GM08714 (cell line): ENCODE data around the gene CCSER1.

Experiments used
- H3K4me3 ChIP-seq: fragments of 200-500 bp; sonication (Bioruptor generic); 2 replicates; pipeline ENCODE4 v1.5.1; 2014; ENCODE audit warnings: mild to moderate bottlenecking, low read length, inconsistent platforms
- ZNF274 ChIP-seq: IDR thresholded peaks from 2 replicates; pipeline ENCODE4 v1.6.1; 2012; ENCODE audit warnings: mild to moderate bottlenecking, low read depth, low read length

CCSER1 gene

DNA sequence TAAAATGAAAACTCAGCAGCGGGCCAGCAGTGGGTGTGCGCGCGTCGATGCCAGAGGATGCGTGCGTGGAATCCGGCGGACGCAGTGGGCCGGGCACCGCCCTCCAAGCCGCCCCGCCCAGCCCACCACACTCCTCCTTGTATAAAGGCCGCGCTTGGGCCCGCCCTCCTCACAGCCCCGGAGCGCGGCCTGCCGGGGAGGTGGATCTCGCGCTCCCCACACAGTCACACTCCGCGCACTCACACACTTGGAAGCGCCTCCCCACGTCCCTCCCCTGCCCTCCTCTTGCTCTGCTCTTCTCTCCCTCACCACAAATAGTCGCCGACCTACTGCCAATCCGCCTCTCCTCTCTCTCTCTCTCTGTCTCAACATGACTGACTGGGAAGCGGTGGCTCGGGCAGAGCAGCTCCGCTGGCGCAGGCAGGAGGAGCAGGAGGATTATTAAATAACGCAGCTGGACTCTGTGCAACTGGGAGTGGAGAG is at the start of gene CCSER1:
CCSER1 (plus strand) TSS at position 172 of the 483 bp plus-strand sequence.
- TF ChIP-seq ZNF274 = no peak
- H3K4me3 ChIP-seq = peak within 1 kb of the TSS; percentile 66

DNA sequence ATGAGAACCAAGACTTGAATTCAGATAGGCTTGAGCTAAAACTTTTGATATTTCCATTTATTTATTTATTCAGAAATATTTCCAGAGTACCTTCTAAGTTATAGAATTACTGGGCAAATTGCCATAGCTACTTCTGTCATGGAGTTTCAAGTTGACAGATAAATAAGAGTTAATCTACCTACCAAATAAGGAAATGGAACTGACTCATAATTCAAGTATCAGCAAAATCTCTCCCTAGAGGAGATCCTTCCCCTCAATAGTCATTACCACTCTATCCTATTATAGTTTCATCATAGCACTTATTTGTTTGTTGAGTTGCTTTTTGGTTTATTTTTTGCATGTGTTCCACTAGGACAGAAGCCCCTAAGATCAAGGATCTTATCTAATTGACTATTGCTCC is 48.8 kb upstream of the CCSER1 start:
- no peak overlapping the region for H3K4me3 ChIP-seq

DNA sequence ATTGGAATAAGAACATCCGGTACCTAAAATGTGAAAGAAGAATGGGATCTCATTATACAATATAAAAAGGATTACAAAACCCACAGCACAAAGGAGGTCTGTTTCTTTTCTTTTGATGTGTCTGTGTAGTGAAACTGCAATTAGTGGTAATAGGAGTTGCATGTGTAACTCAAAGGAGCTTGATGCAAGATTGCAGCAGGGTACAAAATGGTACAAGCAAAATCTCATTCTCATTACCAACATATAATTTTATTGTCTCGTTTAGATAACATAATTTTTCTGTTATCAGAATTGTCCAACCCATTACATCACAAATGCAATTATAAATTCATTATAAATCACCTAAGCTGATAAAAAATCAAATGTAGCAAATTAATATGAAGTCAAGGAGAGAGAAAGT is 47.1 kb upstream of the CCSER1 start:
- TF ChIP-seq ZNF274 = no peak
- no peak overlapping the region for H3K4me3 ChIP-seq

More for the DNA sequence above, 48.8 kb upstream of the CCSER1 start:
- TF ChIP-seq ZNF274 = no peak

DNA sequence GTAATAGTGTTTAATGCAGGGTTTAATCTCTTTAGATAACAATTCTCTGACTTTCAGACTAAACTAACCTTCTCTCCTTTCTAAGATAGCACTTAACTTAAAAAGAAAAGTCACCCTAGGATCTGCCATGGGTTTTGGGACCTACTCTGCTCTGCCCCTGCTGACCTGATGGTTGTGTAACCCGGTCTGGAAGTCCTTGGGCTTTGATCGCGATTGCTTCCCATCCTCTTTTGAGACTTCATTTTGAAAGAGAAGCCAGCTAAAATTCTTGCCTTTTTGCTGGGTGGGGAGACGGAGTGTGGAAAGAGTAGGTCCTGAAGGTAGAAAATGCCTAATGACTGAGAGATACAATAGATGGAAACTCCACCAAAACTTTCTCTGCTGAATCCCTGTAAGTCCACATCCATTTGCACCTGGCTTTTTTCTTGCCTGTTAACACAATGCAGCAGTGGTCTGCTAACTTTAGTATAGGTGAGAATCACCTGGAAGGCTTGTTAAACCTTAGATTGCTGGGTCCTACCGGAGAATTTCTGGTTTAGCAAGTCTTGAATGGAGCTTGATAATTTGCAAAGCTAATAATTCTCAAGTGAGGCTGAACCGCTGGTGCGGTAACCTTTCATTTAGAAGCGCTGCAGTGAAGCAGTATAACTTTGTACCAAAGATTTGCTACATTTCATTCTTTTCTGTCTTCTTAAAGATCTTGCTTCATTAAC is 45.6 kb upstream of the CCSER1 start:
- no peak for TF ChIP-seq ZNF274
- H3K4me3 ChIP-seq = no peak overlapping the region

DNA sequence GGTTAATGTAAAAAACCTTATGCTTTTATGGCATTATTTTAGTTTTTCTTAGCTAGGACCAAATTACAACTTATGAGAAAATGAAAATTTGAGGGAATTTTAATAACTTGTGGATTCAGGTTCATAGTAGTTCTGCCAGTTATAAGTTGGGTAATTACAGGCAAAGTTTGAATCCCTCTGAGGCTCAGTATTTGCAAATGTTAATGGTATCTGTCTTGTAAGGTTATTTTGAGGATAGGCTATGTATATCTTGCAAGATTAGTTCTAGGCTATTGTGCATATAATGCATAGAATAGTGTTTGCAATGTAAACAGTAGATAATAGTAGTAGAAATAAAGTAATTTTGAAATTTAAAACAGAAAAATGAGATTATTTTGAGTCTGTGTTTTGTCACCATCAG is 44.7 kb upstream of the CCSER1 start:
- H3K4me3 ChIP-seq = no peak overlapping the region
- TF ChIP-seq ZNF274 = no peak

DNA sequence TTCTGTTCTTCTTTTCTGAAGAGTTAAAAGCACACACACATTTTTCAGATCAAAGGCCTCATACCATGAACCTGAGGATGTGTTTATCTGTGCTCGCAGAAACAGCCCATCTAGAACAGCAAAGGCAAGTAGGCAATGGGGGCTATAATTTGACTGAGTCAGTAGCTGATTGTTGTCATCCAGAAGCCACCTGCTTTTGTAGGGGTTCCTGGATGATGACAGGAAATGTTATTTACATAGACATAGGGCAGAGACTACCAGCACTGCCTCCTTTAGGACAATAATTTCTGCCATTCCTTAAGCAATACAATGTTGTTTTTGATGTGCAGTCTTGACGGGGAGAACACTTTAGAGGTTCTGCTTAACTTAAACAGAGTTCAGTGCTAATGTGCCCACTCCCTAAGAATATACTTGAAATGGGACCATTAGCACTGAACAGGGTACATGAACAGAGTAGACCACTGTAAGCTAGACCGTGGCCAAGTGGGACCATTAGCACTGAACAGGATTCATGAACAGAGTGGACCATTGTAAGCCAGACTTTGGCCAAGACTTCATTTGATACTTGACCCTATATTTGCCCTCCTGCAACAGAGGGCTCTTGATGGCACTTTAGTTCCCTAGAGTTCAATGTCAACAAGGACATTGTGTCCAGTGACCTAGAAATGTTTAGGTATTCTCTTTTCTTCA is 42.8 kb upstream of the CCSER1 start:
- no peak for TF ChIP-seq ZNF274
- no peak overlapping the region for H3K4me3 ChIP-seq

DNA sequence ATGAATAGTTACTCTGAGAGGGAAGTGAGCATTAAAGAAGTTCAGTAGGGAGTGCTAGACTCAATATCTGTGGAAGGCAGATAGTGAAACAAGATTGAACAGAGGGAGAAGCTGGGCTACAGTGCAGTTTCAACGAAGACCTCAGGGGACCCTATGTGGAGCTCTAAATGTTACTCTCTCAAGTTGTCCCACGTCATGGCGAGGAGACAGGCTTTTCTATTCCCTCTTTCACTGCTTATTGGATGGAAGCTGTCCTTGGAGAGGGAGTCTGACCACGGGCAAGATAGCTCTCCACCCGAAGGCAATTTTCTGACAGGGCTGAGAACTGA is 42.3 kb upstream of the CCSER1 start:
- no peak overlapping the region for H3K4me3 ChIP-seq
- no peak for TF ChIP-seq ZNF274

GRCh38 chr4:90093526-90093925 is 33.7 kb upstream of the CCSER1 start:
- no peak overlapping the region for H3K4me3 ChIP-seq
- no peak for TF ChIP-seq ZNF274

GRCh38 chr4:90095000-90095399 is 32.2 kb upstream of the CCSER1 start:
- H3K4me3 ChIP-seq = no peak overlapping the region
- TF ChIP-seq ZNF274 = no peak

DNA sequence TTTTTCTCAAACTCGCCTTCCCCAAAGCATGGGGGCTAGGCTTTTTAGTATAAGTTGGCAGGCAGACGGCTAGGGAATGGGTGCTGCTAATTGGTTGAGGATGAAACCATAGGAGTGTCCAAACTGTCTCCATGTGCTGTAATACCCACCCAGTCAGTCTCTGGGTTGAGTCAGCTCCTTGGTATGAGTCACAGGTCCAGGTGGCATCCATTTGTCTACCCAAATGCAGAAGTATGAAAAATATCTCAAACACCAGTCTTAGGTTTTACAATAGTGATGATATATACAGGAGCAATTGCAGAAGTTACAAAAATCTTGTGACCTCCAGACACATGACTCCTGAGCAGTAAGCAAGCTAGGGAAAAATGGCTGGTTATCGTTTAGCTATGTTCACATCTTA is 27.4 kb upstream of the CCSER1 start:
- H3K4me3 ChIP-seq = no peak overlapping the region
- no peak for TF ChIP-seq ZNF274

DNA sequence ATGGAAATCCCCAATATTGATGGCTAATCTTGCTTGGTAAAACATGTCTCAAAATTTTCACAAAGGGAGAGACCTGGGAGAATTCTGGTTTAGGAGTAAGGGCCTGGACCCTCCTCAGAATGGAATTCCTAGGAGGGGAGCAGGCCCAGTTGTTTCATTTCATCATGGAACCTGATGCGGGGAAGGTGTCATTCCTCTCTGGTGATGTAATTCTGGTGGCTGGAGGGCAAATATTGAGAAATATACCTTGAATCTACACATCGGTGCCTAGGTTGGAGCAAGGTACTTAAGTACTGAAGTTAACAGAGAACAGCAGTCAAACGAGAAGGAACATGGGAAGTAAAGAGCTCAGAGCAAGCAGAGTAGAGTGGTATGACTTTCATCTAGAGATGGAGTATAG is 23.2 kb upstream of the CCSER1 start:
- TF ChIP-seq ZNF274 = no peak
- no peak overlapping the region for H3K4me3 ChIP-seq

- TF ChIP-seq ZNF274 = no peak
Observed at GRCh38 chr4:90105274-90105673, 21.9 kb upstream of the CCSER1 start.

GRCh38 chr4:90112715-90113114 is 14.5 kb upstream of the CCSER1 start:
- no peak overlapping the region for H3K4me3 ChIP-seq
- no peak for TF ChIP-seq ZNF274

More at GRCh38 chr4:90105274-90105673, 21.9 kb upstream of the CCSER1 start:
- H3K4me3 ChIP-seq = no peak overlapping the region

DNA sequence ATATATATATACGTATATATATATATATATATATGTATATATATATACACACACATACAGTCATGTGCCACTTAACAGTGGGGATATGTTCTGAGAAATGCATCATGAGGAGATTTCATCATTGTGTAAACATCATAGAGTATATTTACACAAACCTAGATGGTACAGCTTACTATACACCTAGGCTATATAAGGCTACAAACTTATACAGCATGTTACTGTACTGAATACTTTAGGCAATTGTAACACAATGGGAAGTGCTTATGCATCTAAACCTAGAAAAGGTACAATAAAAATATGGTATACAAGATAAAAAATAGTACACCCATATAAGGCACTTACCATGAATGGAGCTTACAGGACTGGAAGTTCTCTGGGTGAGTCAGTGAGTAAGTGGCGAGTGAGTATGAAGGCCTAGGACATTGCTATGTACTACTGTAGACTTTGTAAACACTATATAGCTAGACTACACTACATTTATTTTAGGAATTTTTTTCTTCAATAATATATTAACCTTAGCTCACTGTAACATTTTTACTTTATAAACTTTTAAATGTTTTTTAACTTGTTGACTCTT is 13.2 kb upstream of the CCSER1 start:
- TF ChIP-seq ZNF274 = no peak

More for the DNA sequence above, 13.2 kb upstream of the CCSER1 start:
- H3K4me3 ChIP-seq = no peak overlapping the region
